Activated B cell treated with CpG ODN at 0.5 μM for 24 hours (primary cell): ENCODE measurements around the gene SLC13A2. TPM values are rescaled to one million over a fixed set of nuclear protein-coding genes. Genes with fewer than 3 reads are reported as not detected.

Experiments
- ATAC-seq: fragments of 200-7000 bp; cut with Tn5 transposase; one replicate; pipeline ENCODE4 v1.10.0; 2021; ENCODE audit warnings: low read depth, mild to moderate bottlenecking, moderate library complexity
- CTCF ChIA-PET: fragments of 350-600 bp; sonication (Branson Sonifier 250); formaldehyde crosslinking; loops from one replicate; lab custom pipeline; 2021; ENCODE audit warnings: antibody characterized with exemption; lab: Charles Lee
- POLR2A ChIA-PET: fragments of 350-600 bp; sonication (Branson Sonifier 250); formaldehyde crosslinking; loops from one replicate; lab custom pipeline; 2021; ENCODE audit warnings: antibody characterized with exemption; lab: Charles Lee
- DNase-seq: peaks from one replicate; pipeline ENCODE4 v3.0.0; 2022
- H3K27ac Mint-ChIP-seq: one replicate; pipeline ENCODE4 v1.8.0; 2020; ENCODE audit warnings: mixed read lengths
- H3K27me3 Mint-ChIP-seq: one replicate; pipeline ENCODE4 v1.8.0; 2021; ENCODE audit warnings: mixed read lengths
- H3K36me3 Mint-ChIP-seq: one replicate; pipeline ENCODE4 v1.8.0; 2021; ENCODE audit warnings: low read depth, mixed read lengths
- H3K4me1 Mint-ChIP-seq: one replicate; pipeline ENCODE4 v1.8.0; 2021; ENCODE audit warnings: mixed read lengths
- H3K4me3 Mint-ChIP-seq: one replicate; pipeline ENCODE4 v1.8.0; 2020; ENCODE audit warnings: mild to moderate bottlenecking, mixed read lengths
- H3K9me3 Mint-ChIP-seq: one replicate; pipeline ENCODE4 v1.8.0; 2020; ENCODE audit warnings: mixed read lengths
- CTCF ChIP-seq: fragments of 200-600 bp; IDR thresholded peaks from one replicate; pipeline ENCODE4 v1.8.0; 2022; ENCODE audit warnings: antibody characterized with exemption, mild to moderate bottlenecking
- intact Hi-C: fragments of 100-400 bp; cut with micrococcal nuclease; formaldehyde crosslinking; loops from one replicate; pipeline ENCODE4 v1.15.1; 2024
- total RNA-seq: library from RNA; stranded (reverse); gene quantifications from 2 replicates; pipeline ENCODE4 v1.2.3, GENCODE V29; 2022

Gene SLC13A2
- total RNA-seq, 1 donor from 2014 or later = not detected

- ChIA-PET POLR2A (no interaction called here), CTCF (no interaction called here)
- intact Hi-C loops = no loop called here
- Mint-ChIP-seq H3K4me3 (no peak overlapping the region), H3K27ac (no peak overlapping the region), H3K9me3 (no peaks in the 10 kb centered on the region), H3K36me3 (no peaks in the 10 kb centered on the region), H3K4me1 (no peaks in the 10 kb centered on the region), H3K27me3 (no peaks in the 10 kb centered on the region)
- no peak for DNase-seq
- no peak for TF ChIP-seq CTCF
- ATAC-seq = no peak
Observed at GRCh38 chr17:28533091-28533807, 59.8 kb downstream of the SLC13A2 start.

GRCh38 chr17:28534740-28535375 lies 61.4 kb downstream of the SLC13A2 start:
- no peaks in the 10 kb centered on the region for H3K27me3 Mint-ChIP-seq
- TF ChIP-seq CTCF = no peak
- H3K4me1 Mint-ChIP-seq = no peaks in the 10 kb centered on the region
- H3K27ac Mint-ChIP-seq = no peak overlapping the region
- POLR2A ChIA-PET = interaction anchor here (0.6 kb wide), 2 partner anchors 8 to 13 kb away, joined by 3 to 4 read pairs; no protein-coding TSS in a partner anchor
- ATAC-seq (no peak), DNase-seq (no peak)
- CTCF ChIA-PET = interaction anchor here (1.2 kb wide), 1 partner anchor 13 kb away, joined by 3 read pairs; no protein-coding TSS in a partner anchor
- no peaks in the 10 kb centered on the region for H3K9me3 Mint-ChIP-seq
- no peaks in the 10 kb centered on the region for H3K36me3 Mint-ChIP-seq
- no peak overlapping the region for H3K4me3 Mint-ChIP-seq
- intact Hi-C loops = no loop called here

- no peak for TF ChIP-seq CTCF
- DNase-seq (no peak), ATAC-seq (no peak)
- intact Hi-C loops = no loop called here
- Mint-ChIP-seq H3K9me3 (no peaks in the 10 kb centered on the region), H3K36me3 (no peaks in the 10 kb centered on the region), H3K4me1 (no peaks in the 10 kb centered on the region), H3K27me3 (no peaks in the 10 kb centered on the region), H3K27ac (no peak overlapping the region), H3K4me3 (no peak overlapping the region)
- CTCF ChIA-PET = no interaction called here
- POLR2A ChIA-PET = interaction anchor here (0.7 to 1.9 kb wide), 3 partner anchors 10 to 14 kb away, joined by 3 to 5 read pairs (median 3); no protein-coding TSS in a partner anchor
Observed at GRCh38 chr17:28536532-28537218, 63.2 kb downstream of the SLC13A2 start.

- CTCF ChIA-PET = no interaction called here
- H3K27me3 Mint-ChIP-seq = no peaks in the 10 kb centered on the region
- H3K36me3 Mint-ChIP-seq = no peaks in the 10 kb centered on the region
- no peak overlapping the region for H3K27ac Mint-ChIP-seq
- POLR2A ChIA-PET = interaction anchor here (1.4 to 1.9 kb wide), 3 partner anchors 10 to 40 kb away, joined by 3 to 5 read pairs (median 3); partner anchors contain the start of gene ALDOC
- DNase-seq (no peak), ATAC-seq (no peak)
- H3K4me3 Mint-ChIP-seq = no peak overlapping the region
- no peaks in the 10 kb centered on the region for H3K4me1 Mint-ChIP-seq
- no peaks in the 10 kb centered on the region for H3K9me3 Mint-ChIP-seq
- TF ChIP-seq CTCF = no peak
- intact Hi-C loops = no loop called here
Observed at GRCh38 chr17:28537219-28537610, 63.8 kb downstream of the SLC13A2 start.
